HEK293 (cell line): ENCODE results near the gene HOTAIR.

Experiments used
- CTCF ChIA-PET: fragments of 350-600 bp; formaldehyde crosslinking; extraction: SDS; loops from one replicate; lab custom pipeline; 2021; ENCODE audit warnings: antibody characterized with exemption; lab: Yijun Ruan, JAX
- POLR2A ChIA-PET: fragments of 300-600 bp; formaldehyde crosslinking; extraction: SDS; loops from one replicate; lab custom pipeline; 2020; ENCODE audit warnings: antibody characterized with exemption, inconsistent platforms; lab: Yijun Ruan, JAX
- H3K27ac ChIP-seq: fragments of 200-500 bp; sonication (Bioruptor generic); 2 replicates; pipeline ENCODE4 v1.5.1; 2014; ENCODE audit warnings: low read depth, low read length, control low read depth, inconsistent platforms; ENCODE audit errors: extremely low read depth
- H3K36me3 ChIP-seq, 2 experiments: fragments of 200-500 bp in 1 of 2; sonication (Bioruptor generic) in 1 of 2; 1 replicate in 1 of 2; 2 replicates in 1 of 2; pipeline ENCODE4 v1.5.1; 2014 to 2017; ENCODE audit warnings: inconsistent platforms in 2 of 2, low read length in 2 of 2; ENCODE audit not compliant: control insufficient read depth in 2 of 2, insufficient read depth in 1 of 2
- H3K4me1 ChIP-seq: fragments of 200-500 bp; sonication (Bioruptor generic); 2 replicates; pipeline ENCODE4 v1.5.1; 2014; ENCODE audit warnings: mild to moderate bottlenecking, low read length, inconsistent platforms; ENCODE audit not compliant: control insufficient read depth, insufficient read depth
- H3K4me3 ChIP-seq: 2 replicates; pipeline ENCODE4 v1.5.1; 2011; ENCODE audit warnings: low read depth, mild to moderate bottlenecking, control low read depth, low read length, moderate library complexity
- H3K9me3 ChIP-seq: fragments of 200-500 bp; sonication (Bioruptor generic); 2 replicates; pipeline ENCODE4 v1.5.1; 2014; ENCODE audit warnings: low read depth, low read length, inconsistent platforms; ENCODE audit not compliant: control insufficient read depth, insufficient read depth
- ATF2 ChIP-seq: fragments of 450-650 bp; formaldehyde crosslinking; IDR thresholded peaks from 2 replicates; pipeline ENCODE4 v1.5.1; 2016; ENCODE audit warnings: missing biosample characterization, missing genetic modification characterization, low read depth
- CTCF ChIP-seq: fragments of 450-650 bp; formaldehyde crosslinking; IDR thresholded peaks from 2 replicates; pipeline ENCODE4 v1.5.1; 2016; ENCODE audit warnings: missing biosample characterization, missing genetic modification characterization
- FEZF1 ChIP-seq: fragments of 450-650 bp; formaldehyde crosslinking; IDR thresholded peaks from 2 replicates; pipeline ENCODE4 v1.5.1; 2016; ENCODE audit warnings: missing biosample characterization, missing genetic modification characterization
- HIC1 ChIP-seq: fragments of 450-650 bp; formaldehyde crosslinking; IDR thresholded peaks from 2 replicates; pipeline ENCODE4 v1.5.1; 2016; ENCODE audit warnings: missing biosample characterization, missing genetic modification characterization
- IKZF3 ChIP-seq: fragments of 450-650 bp; IDR thresholded peaks from 2 replicates; pipeline ENCODE4 v1.5.0; 2018; ENCODE audit warnings: missing biosample characterization, mild to moderate bottlenecking, missing genetic modification characterization, moderate library complexity
- KLF10 ChIP-seq: fragments of 450-650 bp; IDR thresholded peaks from 2 replicates; pipeline ENCODE4 v1.5.1; 2018; ENCODE audit warnings: missing biosample characterization, mild to moderate bottlenecking, missing genetic modification characterization
- MYNN ChIP-seq: fragments of 450-650 bp; formaldehyde crosslinking; IDR thresholded peaks from 2 replicates; pipeline ENCODE4 v1.5.1; 2016; ENCODE audit warnings: missing biosample characterization, missing genetic modification characterization, borderline replicate concordance
- OSR2 ChIP-seq: fragments of 450-650 bp; formaldehyde crosslinking; IDR thresholded peaks from 2 replicates; pipeline ENCODE4 v1.5.1; 2016; ENCODE audit warnings: missing biosample characterization, missing genetic modification characterization
- PRDM6 ChIP-seq: fragments of 450-650 bp; formaldehyde crosslinking; IDR thresholded peaks from 2 replicates; pipeline ENCODE4 v1.5.1; 2017; ENCODE audit warnings: missing biosample characterization, missing genetic modification characterization
- SP2 ChIP-seq: fragments of 450-650 bp; formaldehyde crosslinking; IDR thresholded peaks from 2 replicates; pipeline ENCODE4 v1.5.1; 2016; ENCODE audit warnings: missing biosample characterization, missing genetic modification characterization
- ZNF155 ChIP-seq: fragments of 450-650 bp; formaldehyde crosslinking; IDR thresholded peaks from 2 replicates; pipeline ENCODE4 v1.5.1; 2016; ENCODE audit warnings: missing biosample characterization, missing genetic modification characterization
- ZNF23 ChIP-seq: fragments of 450-650 bp; formaldehyde crosslinking; IDR thresholded peaks from 2 replicates; pipeline ENCODE4 v1.5.1; 2016; ENCODE audit warnings: missing biosample characterization, missing genetic modification characterization, borderline replicate concordance
- ZNF341 ChIP-seq: fragments of 450-650 bp; formaldehyde crosslinking; IDR thresholded peaks from 2 replicates; pipeline ENCODE4; 2016; ENCODE audit warnings: low read depth, missing biosample characterization, missing genetic modification characterization
- ZNF366 ChIP-seq: fragments of 450-650 bp; formaldehyde crosslinking; conservative IDR thresholded peaks from 2 replicates; pipeline ENCODE4 v1.5.1; 2016; ENCODE audit warnings: missing biosample characterization, missing genetic modification characterization
- ZNF404 ChIP-seq: fragments of 450-650 bp; formaldehyde crosslinking; IDR thresholded peaks from 2 replicates; pipeline ENCODE4 v1.5.1; 2017; ENCODE audit warnings: missing biosample characterization, missing genetic modification characterization
- ZNF521 ChIP-seq: fragments of 450-650 bp; formaldehyde crosslinking; IDR thresholded peaks from 2 replicates; pipeline ENCODE4 v1.5.1; 2017; ENCODE audit warnings: missing biosample characterization, mild to moderate bottlenecking, missing genetic modification characterization
- ZNF560 ChIP-seq: fragments of 450-650 bp; formaldehyde crosslinking; IDR thresholded peaks from 2 replicates; pipeline ENCODE4 v1.5.1; 2017; ENCODE audit warnings: missing biosample characterization, missing genetic modification characterization, borderline replicate concordance
- ZNF596 ChIP-seq: fragments of 450-650 bp; IDR thresholded peaks from 2 replicates; pipeline ENCODE4 v1.5.0; 2018; ENCODE audit warnings: missing biosample characterization, mild to moderate bottlenecking, missing genetic modification characterization, moderate library complexity
- ZNF658 ChIP-seq: fragments of 450-650 bp; formaldehyde crosslinking; IDR thresholded peaks from 2 replicates; pipeline ENCODE4; 2016; ENCODE audit warnings: missing biosample characterization, missing genetic modification characterization
- ZNF677 ChIP-seq: fragments of 450-650 bp; IDR thresholded peaks from 2 replicates; pipeline ENCODE4 v1.5.0; 2018; ENCODE audit warnings: missing biosample characterization, mild to moderate bottlenecking, missing genetic modification characterization, moderate library complexity
- ZNF701 ChIP-seq: fragments of 450-650 bp; formaldehyde crosslinking; IDR thresholded peaks from 2 replicates; pipeline ENCODE4 v1.5.1; 2016; ENCODE audit warnings: missing biosample characterization, missing genetic modification characterization
- ZSCAN16 ChIP-seq: fragments of 450-650 bp; formaldehyde crosslinking; IDR thresholded peaks from 2 replicates; pipeline ENCODE4 v1.5.1; 2016; ENCODE audit warnings: missing biosample characterization, missing genetic modification characterization
- TF ChIP-seq, protein P1 (sequence below): fragments of 450-650 bp; formaldehyde crosslinking; IDR thresholded peaks from 2 replicates; pipeline ENCODE4 v1.5.1; 2016; ENCODE audit warnings: missing biosample characterization, missing genetic modification characterization
- TF ChIP-seq, protein P2 (sequence below): fragments of 450-650 bp; formaldehyde crosslinking; optimal IDR thresholded peaks from 2 replicates; pipeline ENCODE3; 2016; ENCODE audit warnings: missing biosample characterization, mild to moderate bottlenecking, missing genetic modification characterization

HOTAIR gene

GRCh38 chr12:53998900-53999236 is 24.1 kb upstream of the HOTAIR start:
- Histone ChIP-seq H3K4me3 (peak overlapping the region; percentile 94), H3K4me1 (peaks cover 41% of the 10 kb centered on the region), H3K27ac (peak overlapping the region; percentile 47), H3K36me3 (peaks cover 8 to 12% of the 10 kb centered on the region in 2 experiments; a peak in 2 of 3 replicates), H3K9me3 (no peaks in the 10 kb centered on the region)
- ChIA-PET CTCF (interaction anchor here (0.6 to 6.7 kb wide), 12 partner anchors 10 to 769 kb away, joined by 3 to 49 read pairs (median 3); partner anchors contain the start of genes HOXC10 and HOXC8), POLR2A (interaction anchor here (1.4 to 3.7 kb wide), 4 partner anchors 13 to 208 kb away, joined by 3 to 34 read pairs (median 12); partner anchors contain the start of genes HOXC10 and SMUG1)
- TF ChIP-seq ZNF341 (tag by site-specific recombination) (peak; percentile 9; the same call in 1 of the 2 replicates), ZNF596 (tag by site-specific recombination) (peak; percentile 68; the same call in 1 of the 2 replicates), ZNF23 (no peak), KLF10 (0 out of 2 replicates have a peak, but pooled peaks have one; percentile 10), ZNF701 (tag by site-specific recombination) (no peak), IKZF3 (tag by site-specific recombination) (peak; percentile 19; the same call in 1 of the 2 replicates), FEZF1 (tag by site-specific recombination) (peak; percentile 78), PRDM6 (tag by site-specific recombination) (peak; percentile 87), ATF2 (tag by site-specific recombination) (no peak), HIC1 (peak; percentile 54; the same call in 1 of the 2 replicates)

DNA sequence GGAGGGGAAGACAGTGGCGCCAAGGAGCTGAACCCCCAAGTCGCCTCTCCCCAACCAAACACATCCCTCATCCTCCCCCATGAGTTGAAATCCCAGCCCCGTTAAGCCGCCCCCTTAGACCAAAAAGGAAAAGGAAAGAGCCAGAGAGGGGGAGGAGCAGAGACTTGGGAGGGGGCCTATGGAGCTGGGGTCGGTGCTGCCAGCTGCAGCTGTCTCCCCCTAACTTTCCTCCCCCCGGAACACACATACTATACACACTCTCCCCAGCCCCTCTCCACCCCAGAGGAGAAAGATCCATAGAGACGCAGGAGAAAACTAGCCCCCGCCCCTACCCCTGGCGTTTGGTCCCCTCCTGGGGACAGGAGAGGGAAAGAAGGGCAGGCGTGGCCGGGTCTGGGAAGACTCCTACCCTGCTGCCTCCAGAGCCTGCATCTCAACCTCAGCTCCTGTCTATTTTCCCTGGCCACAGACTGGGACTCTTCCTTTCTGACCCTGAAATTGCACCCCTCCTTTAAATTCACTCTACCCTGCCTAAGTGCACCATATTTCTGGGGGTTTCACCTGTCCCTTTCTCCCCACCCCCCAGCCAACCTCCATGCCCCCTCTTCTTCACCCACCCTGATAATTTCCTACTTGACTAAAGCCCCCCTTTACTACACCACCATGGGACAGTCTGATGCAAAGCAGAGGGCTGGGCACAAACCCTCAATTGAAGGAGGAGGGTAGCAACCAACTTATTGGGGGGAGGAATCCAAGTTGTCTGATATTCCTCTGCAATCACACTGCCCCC is 23.6 kb upstream of the HOTAIR start:
- Histone ChIP-seq H3K27ac (peak overlapping the region; percentile 98; the same call in 1 of the 2 replicates), H3K36me3 (peaks cover 4 to 9% of the 10 kb centered on the region in 2 experiments; a peak in 2 of 3 replicates), H3K4me3 (no peak overlapping the region), H3K9me3 (no peaks in the 10 kb centered on the region), H3K4me1 (peaks cover 41% of the 10 kb centered on the region)
- ChIA-PET POLR2A (interaction anchor here (0.8 to 3.7 kb wide), 4 partner anchors 11 to 190 kb away, joined by 3 to 34 read pairs (median 10); partner anchors contain the start of genes HOXC10 and SMUG1), CTCF (interaction anchor here (0.6 to 6.7 kb wide), 15 partner anchors 10 to 769 kb away, joined by 3 to 49 read pairs (median 3); partner anchors contain the start of genes HOXC10 and HOXC8)
- peak; percentile 52 for TF ChIP-seq SP2 (tag by site-specific recombination)
- no peak for TF ChIP-seq ZNF560 (tag by site-specific recombination)
- no peak for TF ChIP-seq KLF10
- TF ChIP-seq ZSCAN16: no peak
- no peak for TF ChIP-seq OSR2 (tag by site-specific recombination)
- 0 out of 2 replicates have a peak, but pooled peaks have one; percentile 53 for TF ChIP-seq CTCF (tag by site-specific recombination)
- no peak for TF ChIP-seq ZNF677 (tag by site-specific recombination)
- no peak for TF ChIP-seq ZNF658
- TF ChIP-seq, protein P1, sequence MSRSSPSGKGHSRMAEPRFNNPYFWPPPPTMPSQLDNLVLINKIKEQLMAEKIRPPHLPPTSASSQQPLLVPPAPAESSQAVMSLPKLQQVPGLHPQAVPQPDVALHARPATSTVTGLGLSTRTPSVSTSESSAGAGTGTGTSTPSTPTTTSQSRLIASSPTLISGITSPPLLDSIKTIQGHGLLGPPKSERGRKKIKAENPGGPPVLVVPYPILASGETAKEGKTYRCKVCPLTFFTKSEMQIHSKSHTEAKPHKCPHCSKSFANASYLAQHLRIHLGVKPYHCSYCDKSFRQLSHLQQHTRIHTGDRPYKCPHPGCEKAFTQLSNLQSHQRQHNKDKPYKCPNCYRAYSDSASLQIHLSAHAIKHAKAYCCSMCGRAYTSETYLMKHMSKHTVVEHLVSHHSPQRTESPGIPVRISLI (tag by site-specific recombination): no peak
- TF ChIP-seq ZNF521 (tag by site-specific recombination): no peak
- TF ChIP-seq ZNF155: no peak
- peak; percentile 45; the same call in 1 of the 2 replicates for TF ChIP-seq ZNF366 (tag by site-specific recombination)
- no peak for TF ChIP-seq ZNF404
- TF ChIP-seq, protein P2, sequence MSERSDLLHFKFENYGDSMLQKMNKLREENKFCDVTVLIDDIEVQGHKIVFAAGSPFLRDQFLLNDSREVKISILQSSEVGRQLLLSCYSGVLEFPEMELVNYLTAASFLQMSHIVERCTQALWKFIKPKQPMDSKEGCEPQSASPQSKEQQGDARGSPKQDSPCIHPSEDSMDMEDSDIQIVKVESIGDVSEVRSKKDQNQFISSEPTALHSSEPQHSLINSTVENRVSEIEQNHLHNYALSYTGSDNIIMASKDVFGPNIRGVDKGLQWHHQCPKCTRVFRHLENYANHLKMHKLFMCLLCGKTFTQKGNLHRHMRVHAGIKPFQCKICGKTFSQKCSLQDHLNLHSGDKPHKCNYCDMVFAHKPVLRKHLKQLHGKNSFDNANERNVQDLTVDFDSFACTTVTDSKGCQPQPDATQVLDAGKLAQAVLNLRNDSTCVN (tag by site-specific recombination): no peak
- TF ChIP-seq MYNN (tag by site-specific recombination): no peak
